SH-SY5Y (cell line): ENCODE data around the gene PTPRD.

Source experiments
- GATA2 ChIP-seq: IDR thresholded peaks from 2 replicates; pipeline ENCODE4 v1.6.1; 2011; ENCODE audit warnings: mild to moderate bottlenecking, low read depth, low read length
- GATA3 ChIP-seq: IDR thresholded peaks from 2 replicates; pipeline ENCODE4 v1.6.1; 2011; ENCODE audit warnings: low read depth, mild to moderate bottlenecking, low read length, moderate library complexity

GRCh38 chr9:8486095-8486494 lies 2126.7 kb downstream of the PTPRD start:
- no peak for TF ChIP-seq GATA2
- TF ChIP-seq GATA3: no peak
